SK-N-SH (cell line): ENCODE results near the gene AGAP1. TPM values are rescaled to one million over a fixed set of nuclear protein-coding genes. Genes with fewer than 3 reads are reported as not detected.

Experiments
- CTCF ChIA-PET: fragments of 300-600, 350-600 bp; formaldehyde crosslinking; extraction: SDS; loops from one replicate; lab custom pipeline; 2021; lab: Yijun Ruan, JAX
- POLR2A ChIA-PET: fragments of 350-600 bp; sonication (Branson Sonifier 250); formaldehyde crosslinking; extraction: SDS; loops from one replicate; lab custom pipeline; 2020; ENCODE audit warnings: antibody characterized with exemption, inconsistent platforms; lab: Yijun Ruan, JAX
- DNase-seq: peaks from one replicate; pipeline ENCODE4 v3.0.0; 2012
- H2AFZ ChIP-seq: fragments of 200-600 bp; sonication (generic); 2 replicates; pipeline ENCODE4 v1.8.1; 2016; ENCODE audit warnings: antibody characterized with exemption, mild to moderate bottlenecking, low read depth
- H3F3A ChIP-seq: fragments of 200-600 bp; sonication (generic); replicated peaks from 2 replicates; pipeline ENCODE3; 2016; ENCODE audit warnings: antibody characterized with exemption, mild to moderate bottlenecking; ENCODE audit not compliant: insufficient read depth
- H3K27ac ChIP-seq, 2 experiments: fragments of 200-500 bp in 1 of 2; fragments of 200-600 bp in 1 of 2; sonication (Bioruptor generic) in 1 of 2; sonication (generic), shearing (Covaris generic) in 1 of 2; 2 replicates each; pipeline versions ENCODE4 v1.5.1 to v1.6.1; 2014 to 2016; ENCODE audit warnings: low read depth in 2 of 2, inconsistent platforms in 1 of 2, low read length in 1 of 2, mild to moderate bottlenecking in 1 of 2, mixed read lengths in 1 of 2
- H3K27me3 ChIP-seq: fragments of 200-600 bp; sonication (generic), shearing (Covaris generic); 2 replicates; pipeline ENCODE4 v1.6.1; 2016; ENCODE audit warnings: mixed run types; ENCODE audit not compliant: insufficient read depth
- H3K36me3 ChIP-seq, 2 experiments: fragments of 200-500 bp in 1 of 2; fragments of 200-600 bp in 1 of 2; sonication (Bioruptor generic) in 1 of 2; sonication (generic) in 1 of 2; replicated peaks in 1 of 2; 2 replicates each; pipeline versions ENCODE3 to v1.5.1; 2014 to 2016; ENCODE audit warnings: low read length in 1 of 2, mild to moderate bottlenecking in 1 of 2; ENCODE audit not compliant: insufficient read depth in 2 of 2, control insufficient read depth in 1 of 2
- H3K4me1 ChIP-seq, 2 experiments: fragments of 200-500 bp in 1 of 2; fragments of 200-600 bp in 1 of 2; sonication (Bioruptor generic) in 1 of 2; sonication (generic), shearing (Covaris generic) in 1 of 2; 2 replicates each; pipeline versions ENCODE4 v1.5.1 to v1.6.1; 2014 to 2016; ENCODE audit warnings: low read depth in 1 of 2, low read length in 1 of 2, mixed run types in 1 of 2; ENCODE audit not compliant: insufficient read depth in 2 of 2, control insufficient read depth in 1 of 2
- H3K4me2 ChIP-seq: fragments of 200-600 bp; sonication (generic), shearing (Covaris generic); 2 replicates; pipeline ENCODE4 v1.6.1; 2017; ENCODE audit warnings: mixed run types
- H3K4me3 ChIP-seq, 2 experiments: fragments of 200-500 bp in 1 of 2; fragments of 200-600 bp in 1 of 2; sonication (Bioruptor generic) in 1 of 2; sonication (generic), shearing (Covaris generic) in 1 of 2; 2 replicates each; pipeline versions ENCODE4 v1.5.1 to v1.8.1; 2014 to 2016; ENCODE audit warnings: low read depth in 2 of 2, inconsistent platforms in 1 of 2, low read length in 1 of 2, mild to moderate bottlenecking in 1 of 2, mixed read lengths in 1 of 2, moderate library complexity in 1 of 2
- H3K79me2 ChIP-seq: fragments of 200-600 bp; sonication (generic); 2 replicates; pipeline ENCODE4 v1.8.1; 2017; ENCODE audit warnings: mild to moderate bottlenecking; ENCODE audit not compliant: insufficient read depth
- H3K9ac ChIP-seq: fragments of 200-600 bp; sonication (generic); 2 replicates; pipeline ENCODE4 v1.6.1; 2017; ENCODE audit warnings: mixed run types
- H3K9me2 ChIP-seq: fragments of 200-600 bp; sonication (generic); 2 replicates; pipeline ENCODE4 v1.6.1; 2017; ENCODE audit warnings: mixed run types
- H3K9me3 ChIP-seq: fragments of 200-600 bp; sonication (generic); 2 replicates; pipeline ENCODE4 v1.6.1; 2017; ENCODE audit warnings: mixed run types, mild to moderate bottlenecking, moderate library complexity
- H4K20me1 ChIP-seq: fragments of 200-600 bp; sonication (generic); 2 replicates; pipeline ENCODE4 v1.6.1; 2017; ENCODE audit warnings: mild to moderate bottlenecking, mixed run types; ENCODE audit not compliant: insufficient read depth
- FOSL2 ChIP-seq: IDR thresholded peaks from 2 replicates; pipeline ENCODE4 v1.4.0; 2012; ENCODE audit warnings: low read depth, mild to moderate bottlenecking, moderate library complexity, borderline replicate concordance
- GABPA ChIP-seq: IDR thresholded peaks from 2 replicates; pipeline ENCODE4 v1.4.0; 2012; ENCODE audit warnings: low read depth, mild to moderate bottlenecking
- GATA2 ChIP-seq: sonication (generic); formaldehyde crosslinking; IDR thresholded peaks from 2 replicates; pipeline ENCODE4 v1.5.0; 2020; ENCODE audit warnings: mild to moderate bottlenecking, missing genetic modification reagents
- JUND ChIP-seq: IDR thresholded peaks from 2 replicates; pipeline ENCODE4 v1.4.0; 2012
- MEF2A ChIP-seq: IDR thresholded peaks from 2 replicates; pipeline ENCODE4 v1.4.0; 2012; ENCODE audit warnings: low read depth, borderline replicate concordance
- MXI1 ChIP-seq: IDR thresholded peaks from 2 replicates; pipeline ENCODE4 v1.6.1; 2012; ENCODE audit warnings: mild to moderate bottlenecking, low read depth, low read length, improper control_type of control experiment
- NRF1 ChIP-seq: IDR thresholded peaks from 2 replicates; pipeline ENCODE4 v1.6.1; 2012; ENCODE audit warnings: low read depth, mild to moderate bottlenecking, low read length
- PBX3 ChIP-seq: IDR thresholded peaks from 2 replicates; pipeline ENCODE4; 2012
- RAD21 ChIP-seq: IDR thresholded peaks from 2 replicates; pipeline ENCODE4 v1.6.1; 2012; ENCODE audit warnings: mild to moderate bottlenecking, low read length
- SIN3A ChIP-seq: IDR thresholded peaks from 2 replicates; pipeline ENCODE4 v1.6.1; 2012; ENCODE audit warnings: low read depth, mild to moderate bottlenecking, low read length, moderate library complexity, borderline replicate concordance
- TCF12 ChIP-seq: IDR thresholded peaks from 2 replicates; pipeline ENCODE4 v1.4.0; 2012
- WGBS: methylation state at CpG from one replicate; pipeline ENCODE4 v1.1.6; 2017; ENCODE audit warnings: low lambda C conversion rate; 5-methylcytosine and 5-hydroxymethylcytosine counted together
- polyA plus RNA-seq, 3 experiments: library from polyadenylated mRNA; depleted of rRNA; stranded (reverse); fragments of >200 nt; gene quantifications; 2 replicates each; pipeline ENCODE4 v1.2.3, GENCODE V29; 2012
- TF ChIP-seq, protein P1 (sequence below): IDR thresholded peaks from 2 replicates; pipeline ENCODE4 v1.6.1; 2012; ENCODE audit warnings: mild to moderate bottlenecking, low read depth, low read length, moderate library complexity
- TF ChIP-seq, protein P2 (sequence below): IDR thresholded peaks from 2 replicates; pipeline ENCODE4 v1.4.0; 2012; ENCODE audit warnings: low read depth

Gene AGAP1
- polyA plus RNA-seq, 1 of the 3 experiments (the other 2 are of a cell fraction): 8.8 TPM

- Histone ChIP-seq H3K4me2 (no peak overlapping the region), H3K79me2 (no peaks in the 10 kb centered on the region), H3F3A (peaks cover 13% of the 10 kb centered on the region), H3K36me3 (no peaks in the 10 kb centered on the region), H3K4me3 (no peak overlapping the region), H3K27ac (no peak overlapping the region), H3K9ac (no peak overlapping the region), H3K4me1 (peaks cover 9 to 18% of the 10 kb centered on the region in 2 experiments; a peak in 2 of 4 replicates), H2AFZ (no peak overlapping the region), H3K9me2 (no peaks in the 10 kb centered on the region), H3K9me3 (no peaks in the 10 kb centered on the region), H3K27me3 (no peaks in the 10 kb centered on the region), H4K20me1 (no peaks in the 10 kb centered on the region)
- ChIA-PET CTCF (no interaction called here), POLR2A (no interaction called here)
- whole genome bisulfite sequencing: 95% methylated on average over 10 of the region's 12 CpGs
- TF ChIP-seq NRF1: no peak
- TF ChIP-seq, protein P1, sequence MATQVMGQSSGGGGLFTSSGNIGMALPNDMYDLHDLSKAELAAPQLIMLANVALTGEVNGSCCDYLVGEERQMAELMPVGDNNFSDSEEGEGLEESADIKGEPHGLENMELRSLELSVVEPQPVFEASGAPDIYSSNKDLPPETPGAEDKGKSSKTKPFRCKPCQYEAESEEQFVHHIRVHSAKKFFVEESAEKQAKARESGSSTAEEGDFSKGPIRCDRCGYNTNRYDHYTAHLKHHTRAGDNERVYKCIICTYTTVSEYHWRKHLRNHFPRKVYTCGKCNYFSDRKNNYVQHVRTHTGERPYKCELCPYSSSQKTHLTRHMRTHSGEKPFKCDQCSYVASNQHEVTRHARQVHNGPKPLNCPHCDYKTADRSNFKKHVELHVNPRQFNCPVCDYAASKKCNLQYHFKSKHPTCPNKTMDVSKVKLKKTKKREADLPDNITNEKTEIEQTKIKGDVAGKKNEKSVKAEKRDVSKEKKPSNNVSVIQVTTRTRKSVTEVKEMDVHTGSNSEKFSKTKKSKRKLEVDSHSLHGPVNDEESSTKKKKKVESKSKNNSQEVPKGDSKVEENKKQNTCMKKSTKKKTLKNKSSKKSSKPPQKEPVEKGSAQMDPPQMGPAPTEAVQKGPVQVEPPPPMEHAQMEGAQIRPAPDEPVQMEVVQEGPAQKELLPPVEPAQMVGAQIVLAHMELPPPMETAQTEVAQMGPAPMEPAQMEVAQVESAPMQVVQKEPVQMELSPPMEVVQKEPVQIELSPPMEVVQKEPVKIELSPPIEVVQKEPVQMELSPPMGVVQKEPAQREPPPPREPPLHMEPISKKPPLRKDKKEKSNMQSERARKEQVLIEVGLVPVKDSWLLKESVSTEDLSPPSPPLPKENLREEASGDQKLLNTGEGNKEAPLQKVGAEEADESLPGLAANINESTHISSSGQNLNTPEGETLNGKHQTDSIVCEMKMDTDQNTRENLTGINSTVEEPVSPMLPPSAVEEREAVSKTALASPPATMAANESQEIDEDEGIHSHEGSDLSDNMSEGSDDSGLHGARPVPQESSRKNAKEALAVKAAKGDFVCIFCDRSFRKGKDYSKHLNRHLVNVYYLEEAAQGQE: no peak
- no peak for TF ChIP-seq RAD21
- TF ChIP-seq JUND: no peak
- DNase-seq: no peak
Measured at GRCh38 chr2:235937526-235937925, 443.7 kb downstream of the AGAP1 start.

GRCh38 chr2:235937936-235938335 is 444.1 kb downstream of the AGAP1 start:
- Histone ChIP-seq H2AFZ (no peak overlapping the region), H3K9ac (no peak overlapping the region), H3K9me2 (no peaks in the 10 kb centered on the region), H3K4me2 (no peak overlapping the region), H3K4me3 (no peak overlapping the region), H3K79me2 (no peaks in the 10 kb centered on the region), H3K9me3 (no peaks in the 10 kb centered on the region), H4K20me1 (no peaks in the 10 kb centered on the region), H3K4me1 (peaks cover 9 to 18% of the 10 kb centered on the region in 2 experiments; a peak in 2 of 4 replicates), H3K27ac (no peak overlapping the region), H3K27me3 (no peaks in the 10 kb centered on the region), H3K36me3 (no peaks in the 10 kb centered on the region), H3F3A (peaks cover 13% of the 10 kb centered on the region)
- ChIA-PET POLR2A (no interaction called here), CTCF (no interaction called here)
- WGBS: 94% methylated on average over 9 of the region's 12 CpGs
- DNase-seq: no peak
- TF ChIP-seq PBX3 (no peak), GATA2 (CRISPR knock-in tag) (no peak), MEF2A (no peak), SIN3A (no peak), RAD21 (no peak), TCF12 (no peak), FOSL2 (no peak), GABPA (no peak), MXI1 (no peak)
- TF ChIP-seq, protein P2, sequence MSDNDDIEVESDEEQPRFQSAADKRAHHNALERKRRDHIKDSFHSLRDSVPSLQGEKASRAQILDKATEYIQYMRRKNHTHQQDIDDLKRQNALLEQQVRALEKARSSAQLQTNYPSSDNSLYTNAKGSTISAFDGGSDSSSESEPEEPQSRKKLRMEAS: no peak
